Astrocyte of the spinal cord (primary cell): ENCODE results near the gene SMIM7.
A peak's percentile ranks its signal among the peaks of the same experiment; 100 is the strongest.
"Not testable (repeated sequence)": the region's sequence is repeated elsewhere in the genome, so short reads cannot be mapped to it uniquely, and the experiment has no call there.

Source experiments
- DNase-seq: peaks from one replicate; pipeline ENCODE4 v3.0.0; 2011; ENCODE audit warnings: low read depth, low spot score
- H3K4me3 ChIP-seq: 2 replicates; pipeline ENCODE4 v1.5.1; 2011; ENCODE audit warnings: low read depth, mild to moderate bottlenecking, low read length, moderate library complexity
- in situ Hi-C: cut with HindIII; loops from 2 replicates; pipeline ENCODE4 v1.10.0; 2017; ENCODE audit warnings: low sequenced_read_pairs
- TF ChIP-seq, protein P1 (sequence below): IDR thresholded peaks from 2 replicates; pipeline ENCODE4 v1.5.1; 2012; ENCODE audit warnings: low read depth, mild to moderate bottlenecking, low read length, inconsistent platforms

SMIM7 gene

DNA sequence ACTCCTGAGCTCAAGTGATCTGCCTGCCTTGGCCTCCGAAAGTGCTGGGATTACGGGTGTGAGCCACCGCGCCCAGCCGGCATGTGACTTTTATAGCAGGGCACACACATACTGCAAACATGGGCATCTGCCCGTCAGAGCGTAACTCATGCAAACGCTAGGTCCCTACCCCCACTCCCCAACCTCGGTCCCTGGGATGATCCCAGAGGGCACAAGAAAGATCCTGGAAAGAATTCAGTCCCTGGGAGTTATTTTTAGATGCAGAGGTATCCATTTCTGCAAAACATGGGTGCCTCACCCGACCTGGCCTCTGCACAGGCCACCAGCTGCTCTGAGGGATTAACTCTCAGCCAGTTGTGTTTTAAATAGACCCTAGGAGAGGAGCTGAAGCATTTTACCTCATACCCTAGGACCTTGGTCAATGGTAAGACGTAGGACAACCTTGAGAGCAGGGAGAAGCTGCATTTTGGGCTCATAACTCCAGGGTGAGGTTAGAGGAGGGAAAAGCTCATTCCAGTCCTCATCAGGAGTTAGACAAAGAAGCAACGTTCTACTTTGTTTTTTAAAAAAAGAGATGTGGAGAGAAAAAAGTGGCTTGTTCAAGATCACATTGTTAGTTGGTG, 11.8 kb upstream of the SMIM7 start:
- in situ Hi-C loops, result no loop called here
- TF ChIP-seq, protein P1, sequence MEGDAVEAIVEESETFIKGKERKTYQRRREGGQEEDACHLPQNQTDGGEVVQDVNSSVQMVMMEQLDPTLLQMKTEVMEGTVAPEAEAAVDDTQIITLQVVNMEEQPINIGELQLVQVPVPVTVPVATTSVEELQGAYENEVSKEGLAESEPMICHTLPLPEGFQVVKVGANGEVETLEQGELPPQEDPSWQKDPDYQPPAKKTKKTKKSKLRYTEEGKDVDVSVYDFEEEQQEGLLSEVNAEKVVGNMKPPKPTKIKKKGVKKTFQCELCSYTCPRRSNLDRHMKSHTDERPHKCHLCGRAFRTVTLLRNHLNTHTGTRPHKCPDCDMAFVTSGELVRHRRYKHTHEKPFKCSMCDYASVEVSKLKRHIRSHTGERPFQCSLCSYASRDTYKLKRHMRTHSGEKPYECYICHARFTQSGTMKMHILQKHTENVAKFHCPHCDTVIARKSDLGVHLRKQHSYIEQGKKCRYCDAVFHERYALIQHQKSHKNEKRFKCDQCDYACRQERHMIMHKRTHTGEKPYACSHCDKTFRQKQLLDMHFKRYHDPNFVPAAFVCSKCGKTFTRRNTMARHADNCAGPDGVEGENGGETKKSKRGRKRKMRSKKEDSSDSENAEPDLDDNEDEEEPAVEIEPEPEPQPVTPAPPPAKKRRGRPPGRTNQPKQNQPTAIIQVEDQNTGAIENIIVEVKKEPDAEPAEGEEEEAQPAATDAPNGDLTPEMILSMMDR, result no peak
- H3K4me3 ChIP-seq, result no peak overlapping the region
- DNase-seq, result no peak

DNA sequence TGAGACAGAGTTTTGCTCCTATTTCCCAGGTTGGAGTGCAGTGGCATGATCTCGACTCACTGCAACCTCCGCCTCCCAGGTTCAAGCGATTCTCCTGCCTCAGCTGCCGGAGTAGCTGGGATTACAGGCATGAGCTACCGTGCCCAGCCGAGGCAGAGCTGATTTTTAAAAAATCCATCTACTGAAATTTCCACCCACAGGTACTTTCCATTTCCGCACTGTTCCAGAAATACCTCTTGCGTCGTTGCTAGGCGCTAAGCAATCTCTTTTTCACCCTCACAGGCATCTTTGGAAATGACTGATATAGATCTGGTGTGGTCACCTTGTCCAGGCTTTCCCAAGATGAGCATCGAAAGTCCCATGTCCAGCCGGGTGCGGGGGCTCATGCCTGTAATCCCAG, 10.3 kb upstream of the SMIM7 start:
- TF ChIP-seq, protein P1, result no peak
- in situ Hi-C loops, result no loop called here
- DNase-seq, result no peak
- H3K4me3 ChIP-seq, result no peak overlapping the region

DNA sequence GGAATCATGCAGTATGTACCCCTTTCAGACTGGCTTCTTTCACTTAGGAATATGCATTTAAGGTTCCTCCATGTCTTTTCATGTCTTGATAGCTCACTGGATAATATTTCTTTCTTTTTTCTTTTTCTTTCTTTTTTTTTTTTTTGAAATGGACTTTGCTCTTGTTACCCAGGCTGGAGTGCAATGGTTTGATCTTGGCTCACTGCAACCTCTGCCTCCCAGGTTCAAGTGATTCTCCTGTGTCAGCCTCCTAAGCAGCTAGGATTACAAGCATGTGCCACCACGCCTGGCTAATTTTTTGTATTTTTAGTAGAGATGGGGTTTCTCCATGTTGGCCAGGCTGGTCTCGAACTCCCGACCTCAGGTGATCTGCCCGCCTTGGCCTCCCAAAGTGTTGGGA, 8.8 kb upstream of the SMIM7 start:
- DNase-seq, in situ Hi-C loops, H3K4me3 ChIP-seq: not testable (repeated sequence)

DNA sequence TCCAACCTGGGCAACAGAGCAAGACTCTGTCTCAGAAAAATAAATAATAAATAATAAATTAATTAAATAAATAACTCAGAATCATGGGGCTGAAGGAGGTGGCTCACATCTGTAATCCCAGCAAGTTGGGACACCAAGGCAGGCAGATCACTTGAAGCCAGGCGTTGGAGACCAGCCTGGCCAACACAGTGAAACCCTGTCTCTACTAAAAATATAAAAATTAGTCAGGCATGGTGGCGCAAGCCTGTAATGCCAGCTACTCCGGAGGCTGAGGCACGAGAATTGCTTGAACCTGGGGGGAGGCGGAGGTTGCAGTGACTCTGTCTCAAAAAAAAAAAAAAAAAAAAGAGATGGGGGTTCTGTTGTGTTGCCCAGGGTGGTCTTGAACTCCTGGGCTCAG, 8.2 kb upstream of the SMIM7 start:
- TF ChIP-seq, protein P1, result no peak
- H3K4me3 ChIP-seq, result no peak overlapping the region
- no peak for DNase-seq
- in situ Hi-C loops, result no loop called here

DNA sequence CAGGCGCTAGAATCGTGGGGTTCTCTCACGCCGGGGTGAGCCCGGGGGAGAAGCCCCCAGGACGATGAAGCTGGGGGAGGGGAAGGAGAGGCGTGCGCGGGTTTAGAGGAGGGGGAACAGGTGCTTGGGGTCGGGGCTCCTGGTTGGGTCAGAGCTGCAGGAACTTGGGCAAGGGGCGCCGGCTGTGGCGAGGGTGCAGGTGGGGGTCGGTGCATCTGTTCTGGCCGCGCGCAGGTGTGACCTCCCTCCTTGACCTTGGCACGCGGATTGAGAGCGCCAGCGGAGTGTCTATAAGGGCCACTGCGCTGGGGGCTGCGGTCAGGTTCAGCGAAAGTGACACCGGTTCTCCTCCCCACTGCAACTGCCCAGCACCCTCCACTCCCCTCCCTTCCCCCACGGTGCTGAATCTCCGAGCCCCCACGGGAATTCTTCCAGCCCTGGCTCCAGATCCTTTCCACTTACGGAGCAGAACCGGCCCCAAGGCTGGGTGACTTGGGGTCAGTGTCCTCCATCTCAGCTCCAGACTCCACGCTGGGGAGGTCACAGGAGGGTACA, 1.6 kb upstream of the SMIM7 start:
- H3K4me3 ChIP-seq, result peak overlapping the region; percentile 91
- in situ Hi-C loops, result no loop called here
- TF ChIP-seq, protein P1, result no peak
- no peak for DNase-seq

DNA sequence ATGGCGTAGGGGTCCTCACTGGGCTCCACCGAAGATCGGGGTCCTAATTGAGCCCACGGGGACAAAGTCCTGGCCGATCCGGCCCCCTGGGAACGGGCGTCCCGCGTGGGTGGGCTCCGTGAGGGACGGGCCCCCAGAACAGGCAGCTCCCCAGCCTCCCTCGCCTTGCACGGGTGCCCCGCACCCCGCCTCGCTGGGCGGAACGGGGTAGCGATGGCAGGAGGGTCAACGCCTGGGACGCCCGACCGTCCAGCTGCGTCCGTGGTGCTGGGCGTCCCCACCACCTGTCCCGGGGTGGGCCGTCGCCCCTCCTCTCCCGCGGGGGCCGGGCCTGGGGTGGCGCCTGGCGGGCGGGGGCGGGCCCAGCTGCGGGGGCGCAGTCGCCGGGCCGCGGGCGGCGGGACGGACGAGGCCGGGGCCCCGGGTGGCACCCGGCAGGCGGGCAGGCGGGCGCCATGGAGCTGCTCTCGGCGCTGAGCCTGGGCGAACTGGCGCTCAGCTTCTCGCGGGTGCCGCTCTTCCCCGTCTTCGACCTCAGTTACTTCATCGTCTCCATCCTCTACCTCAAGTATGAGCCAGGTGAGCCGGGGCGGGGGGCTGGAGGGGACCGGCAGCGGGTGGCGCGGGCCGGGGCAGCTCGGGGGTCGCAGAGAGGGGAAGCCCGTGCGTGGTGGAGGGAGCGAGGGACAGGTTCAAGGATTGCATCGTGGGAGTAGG, 977 bp upstream of the SMIM7 start, which contains the start of gene TMEM38A:
Gene TMEM38A, plus strand, starts transcription at position 377 of the 717 bp plus-strand sequence. Its CDS starts 79 bp downstream, at position 456.
- TF ChIP-seq, protein P1, result no peak
- DNase-seq, result no peak
- in situ Hi-C loops, result no loop called here
- peak within 1 kb of the TSS; percentile 91 for H3K4me3 ChIP-seq

DNA sequence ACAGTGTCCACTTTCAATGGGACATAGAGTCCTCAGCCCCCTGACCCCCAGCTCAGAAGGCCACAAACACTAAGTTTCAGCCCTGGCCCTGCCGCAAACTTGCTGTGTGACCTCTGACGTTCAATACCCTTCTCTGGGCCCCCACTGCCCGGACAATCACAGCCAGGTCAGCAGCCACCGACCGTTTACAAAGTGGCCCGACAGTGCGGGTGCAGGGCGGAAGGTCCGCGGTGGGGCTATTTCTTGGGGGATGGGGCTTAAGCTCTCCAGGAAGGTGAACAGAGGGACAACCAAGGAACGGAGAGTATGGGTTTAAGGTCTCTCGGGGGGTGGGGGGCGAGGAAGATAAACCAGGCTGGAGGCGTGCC, 496 bp downstream of the SMIM7 start:
- H3K4me3 ChIP-seq, result peak overlapping the region; percentile 91
- DNase-seq, result no peak
- in situ Hi-C loops, result no loop called here
- TF ChIP-seq, protein P1, result no peak
